GM18505 (cell line): ENCODE data around the gene POLR2C.

ENCODE experiments used
- ATAC-seq: cut with Tn5 transposase; IDR thresholded peaks from one replicate; pipeline ENCODE4 v1.9.1; 2021; ENCODE audit not compliant: unreplicated experiment
- POLR2A ChIP-seq: IDR thresholded peaks from 4 replicates; pipeline ENCODE4 v1.6.1; 2011; ENCODE audit warnings: borderline replicate concordance; ENCODE audit not compliant: insufficient read depth, insufficient read length; ENCODE audit errors: extremely low read depth

POLR2C gene

GRCh38 chr16:57471852-57472664, 9.6 kb downstream of the POLR2C start:
- no peak for TF ChIP-seq POLR2A
- no peak for ATAC-seq

GRCh38 chr16:57472665-57473060, 10.2 kb downstream of the POLR2C start:
- ATAC-seq, result no peak
- TF ChIP-seq POLR2A, result no peak

GRCh38 chr16:57473176-57473840, 10.8 kb downstream of the POLR2C start:
- no peak for TF ChIP-seq POLR2A
- no peak for ATAC-seq

GRCh38 chr16:57473906-57474305, 11.4 kb downstream of the POLR2C start:
- no peak for TF ChIP-seq POLR2A
- no peak for ATAC-seq

- TF ChIP-seq POLR2A, result no peak
Measured at GRCh38 chr16:57474671-57475661, 12.5 kb downstream of the POLR2C start.

GRCh38 chr16:57475711-57476339, 13.3 kb downstream of the POLR2C start:
- TF ChIP-seq POLR2A, result no peak
- peak; percentile 87 for ATAC-seq

More at GRCh38 chr16:57474671-57475661, 12.5 kb downstream of the POLR2C start:
- no peak for ATAC-seq

GRCh38 chr16:57476546-57477410, 14.3 kb downstream of the POLR2C start:
- ATAC-seq, result no peak
- TF ChIP-seq POLR2A, result no peak

- no peak for ATAC-seq
- TF ChIP-seq POLR2A, result no peak
Measured at GRCh38 chr16:57477531-57478202, 15.2 kb downstream of the POLR2C start.

- TF ChIP-seq POLR2A, result no peak
- ATAC-seq, result no peak
Measured at GRCh38 chr16:57478396-57479204, 16.1 kb downstream of the POLR2C start.

- TF ChIP-seq POLR2A, result no peak
- ATAC-seq, result no peak
Measured at GRCh38 chr16:57479205-57479975, 16.9 kb downstream of the POLR2C start.
